Progenitor cell of endocrine pancreas (in vitro differentiated cells): ENCODE measurements around the gene SNCAIP. TPM values are rescaled to one million over a fixed set of nuclear protein-coding genes. Genes with fewer than 3 reads are reported as not detected.

Experiments
- DNase-seq: peaks from one replicate; pipeline ENCODE4 v3.0.0; 2021; ENCODE audit warnings: low spot score; ENCODE audit not compliant: unreplicated experiment
- H3K27ac Mint-ChIP-seq: 2 replicates; pipeline ENCODE4 v1.8.0; 2021; ENCODE audit warnings: mild to moderate bottlenecking, moderate library complexity, mixed read lengths
- H3K27me3 Mint-ChIP-seq: 2 replicates; pipeline ENCODE4 v1.8.0; 2021; ENCODE audit warnings: mixed read lengths
- H3K36me3 Mint-ChIP-seq: 2 replicates; pipeline ENCODE4 v1.8.0; 2022; ENCODE audit warnings: mixed read lengths; ENCODE audit not compliant: insufficient read depth
- H3K4me1 Mint-ChIP-seq: 2 replicates; pipeline ENCODE4 v1.8.0; 2021; ENCODE audit warnings: low read depth, mixed read lengths
- H3K4me3 Mint-ChIP-seq: 2 replicates; pipeline ENCODE4 v1.8.0; 2021; ENCODE audit warnings: low read depth, mild to moderate bottlenecking, moderate library complexity, mixed read lengths
- H3K9me3 Mint-ChIP-seq: 2 replicates; pipeline ENCODE4 v1.8.0; 2021; ENCODE audit warnings: low read depth, mixed read lengths
- total RNA-seq: library from RNA; stranded (reverse); gene quantifications from 2 replicates; pipeline ENCODE4 v1.2.1, GENCODE V29; 2021
- TF ChIP-seq, protein P1 (sequence below): fragments of 200-600 bp; sonication (generic); IDR thresholded peaks from one replicate; pipeline ENCODE4 v1.5.0; 2021; ENCODE audit warnings: antibody characterized with exemption, mild to moderate bottlenecking; ENCODE audit not compliant: unreplicated experiment

The SNCAIP gene
- total RNA-seq, 1 donor from 2014 or later: 13.7 TPM

DNA sequence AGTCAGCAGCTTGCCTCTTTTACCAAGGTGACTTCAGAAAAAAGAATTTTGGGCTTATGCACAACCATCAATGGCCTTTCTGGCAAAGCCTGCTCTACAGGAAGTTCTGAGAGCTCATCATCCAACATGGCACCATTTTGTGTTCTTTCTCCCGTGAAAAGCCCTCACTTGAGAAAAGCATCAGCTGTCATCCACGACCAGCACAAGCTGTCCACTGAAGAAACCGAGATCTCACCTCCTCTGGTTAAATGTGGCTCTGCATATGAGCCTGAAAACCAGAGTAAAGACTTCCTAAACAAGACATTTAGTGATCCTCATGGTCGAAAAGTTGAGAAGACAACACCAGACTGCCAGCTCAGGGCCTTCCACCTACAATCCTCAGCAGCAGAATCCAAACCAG is 111.2 kb downstream of the SNCAIP start:
- DNase-seq: no peak
- H3K27ac Mint-ChIP-seq: no peak overlapping the region
- H3K4me1 Mint-ChIP-seq: peaks cover 33% of the 10 kb centered on the region
- H3K4me3 Mint-ChIP-seq: no peak overlapping the region
- no peaks in the 10 kb centered on the region for H3K27me3 Mint-ChIP-seq
- no peaks in the 10 kb centered on the region for H3K9me3 Mint-ChIP-seq
- TF ChIP-seq, protein P1, sequence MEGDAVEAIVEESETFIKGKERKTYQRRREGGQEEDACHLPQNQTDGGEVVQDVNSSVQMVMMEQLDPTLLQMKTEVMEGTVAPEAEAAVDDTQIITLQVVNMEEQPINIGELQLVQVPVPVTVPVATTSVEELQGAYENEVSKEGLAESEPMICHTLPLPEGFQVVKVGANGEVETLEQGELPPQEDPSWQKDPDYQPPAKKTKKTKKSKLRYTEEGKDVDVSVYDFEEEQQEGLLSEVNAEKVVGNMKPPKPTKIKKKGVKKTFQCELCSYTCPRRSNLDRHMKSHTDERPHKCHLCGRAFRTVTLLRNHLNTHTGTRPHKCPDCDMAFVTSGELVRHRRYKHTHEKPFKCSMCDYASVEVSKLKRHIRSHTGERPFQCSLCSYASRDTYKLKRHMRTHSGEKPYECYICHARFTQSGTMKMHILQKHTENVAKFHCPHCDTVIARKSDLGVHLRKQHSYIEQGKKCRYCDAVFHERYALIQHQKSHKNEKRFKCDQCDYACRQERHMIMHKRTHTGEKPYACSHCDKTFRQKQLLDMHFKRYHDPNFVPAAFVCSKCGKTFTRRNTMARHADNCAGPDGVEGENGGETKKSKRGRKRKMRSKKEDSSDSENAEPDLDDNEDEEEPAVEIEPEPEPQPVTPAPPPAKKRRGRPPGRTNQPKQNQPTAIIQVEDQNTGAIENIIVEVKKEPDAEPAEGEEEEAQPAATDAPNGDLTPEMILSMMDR: no peak
- peaks cover 11% of the 10 kb centered on the region for H3K36me3 Mint-ChIP-seq

DNA sequence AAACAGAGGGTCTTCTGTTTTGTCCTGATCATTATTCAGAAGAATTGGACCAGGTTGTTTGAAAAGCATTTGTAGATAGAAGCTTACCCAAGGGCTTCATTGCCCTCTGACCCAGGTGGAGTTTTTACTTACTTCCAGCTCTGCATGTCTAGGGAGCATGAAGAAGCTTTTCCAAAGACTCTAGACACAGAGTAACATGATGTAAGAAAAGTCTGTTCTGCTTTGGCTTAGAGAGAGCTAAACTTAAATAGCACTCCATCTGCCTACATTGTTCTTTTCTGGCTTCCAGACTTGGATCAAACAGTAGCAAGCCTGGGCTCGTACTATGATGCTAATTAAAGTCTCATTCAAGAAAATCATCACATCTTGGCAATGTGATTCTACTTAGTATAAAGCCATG is 112.1 kb downstream of the SNCAIP start:
- Mint-ChIP-seq H3K4me3 (no peak overlapping the region), H3K4me1 (peaks cover 26% of the 10 kb centered on the region), H3K9me3 (peaks cover 5% of the 10 kb centered on the region), H3K27me3 (no peaks in the 10 kb centered on the region), H3K36me3 (peaks cover 16% of the 10 kb centered on the region), H3K27ac (no peak overlapping the region)
- DNase-seq: no peak
- TF ChIP-seq, protein P1: no peak

DNA sequence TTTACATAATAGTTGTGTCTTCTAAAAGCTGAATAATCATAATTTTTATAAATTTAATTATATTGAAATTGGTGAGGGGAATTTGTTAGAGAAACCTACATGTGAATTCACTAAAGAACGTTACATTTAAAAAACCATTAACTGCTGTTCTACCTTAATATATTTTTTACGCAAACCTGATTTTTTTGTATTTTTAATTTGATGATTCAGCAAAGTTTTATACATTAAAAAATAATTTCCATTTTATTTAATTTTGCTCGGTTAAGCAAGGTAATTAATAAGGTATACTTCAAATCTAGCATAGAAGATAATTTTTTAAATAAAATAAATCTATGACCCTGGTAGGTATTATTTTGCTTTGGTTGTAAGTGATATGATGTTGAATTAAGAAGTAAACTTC is 114.3 kb downstream of the SNCAIP start:
- Mint-ChIP-seq H3K27ac (no peak overlapping the region), H3K27me3 (no peaks in the 10 kb centered on the region), H3K4me3 (no peak overlapping the region), H3K9me3 (peaks cover 8% of the 10 kb centered on the region), H3K36me3 (peaks cover 16% of the 10 kb centered on the region), H3K4me1 (peaks cover 13% of the 10 kb centered on the region)
- TF ChIP-seq, protein P1: no peak
- DNase-seq: no peak

DNA sequence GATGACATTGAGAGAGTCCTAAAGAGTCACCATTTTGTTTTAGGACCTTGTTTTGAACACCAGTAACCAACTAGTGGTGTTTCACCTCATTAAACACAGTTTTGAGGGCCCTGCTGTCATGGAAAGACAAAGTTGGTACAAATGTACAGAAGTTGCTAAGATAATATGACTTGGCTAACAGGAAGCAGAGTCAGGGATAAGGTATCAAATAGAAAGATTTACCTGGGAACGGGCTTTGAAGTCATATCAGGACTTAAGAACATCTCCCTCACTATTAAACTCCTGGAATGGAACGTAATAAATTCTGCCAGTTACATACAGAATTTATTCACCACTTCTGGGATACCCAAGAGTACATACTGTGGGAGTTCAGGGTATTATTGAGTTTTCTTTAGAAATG is 115.6 kb downstream of the SNCAIP start:
- H3K27me3 Mint-ChIP-seq: no peaks in the 10 kb centered on the region
- peaks cover 10% of the 10 kb centered on the region for H3K4me1 Mint-ChIP-seq
- H3K9me3 Mint-ChIP-seq: peaks cover 8% of the 10 kb centered on the region
- TF ChIP-seq, protein P1: no peak
- no peak overlapping the region for H3K27ac Mint-ChIP-seq
- DNase-seq: no peak
- H3K4me3 Mint-ChIP-seq: no peak overlapping the region
- H3K36me3 Mint-ChIP-seq: peaks cover 16% of the 10 kb centered on the region

DNA sequence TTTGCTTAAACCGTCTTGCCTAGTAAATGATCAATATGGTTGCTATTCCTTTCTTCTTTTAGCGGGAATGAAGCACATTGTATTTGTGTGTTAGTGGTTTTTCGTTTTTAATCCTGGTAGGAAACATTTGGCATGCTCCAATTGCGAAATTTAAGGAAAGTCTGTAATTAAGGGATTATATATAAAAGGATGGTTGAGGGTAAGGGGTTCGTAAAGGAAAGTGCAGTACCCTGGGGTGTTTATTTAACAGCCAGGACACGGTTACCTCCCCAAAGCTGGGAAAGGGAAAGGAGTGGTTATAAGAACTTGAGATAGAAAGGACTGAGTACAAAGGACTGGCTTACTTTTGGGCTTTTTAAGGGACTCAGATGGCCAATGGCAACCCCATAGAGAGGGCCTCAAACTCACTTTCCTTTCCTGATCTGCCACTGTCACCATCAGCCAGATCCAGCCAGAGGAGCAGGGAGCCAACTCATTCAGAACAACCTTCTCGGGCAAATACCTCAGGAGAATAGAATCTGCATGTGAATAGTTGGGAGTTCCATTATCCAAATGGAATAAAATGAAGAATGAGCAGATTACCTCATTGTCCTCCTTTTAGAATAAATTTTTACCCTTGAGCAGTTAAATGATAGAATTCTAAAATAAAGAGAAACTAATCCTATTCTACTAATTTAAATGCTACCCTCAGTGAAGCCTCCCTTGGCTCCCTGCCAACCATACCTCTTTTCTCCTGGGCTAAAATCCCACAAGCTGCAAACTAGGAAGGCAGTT is 117.7 kb downstream of the SNCAIP start:
- peaks cover 11% of the 10 kb centered on the region for H3K36me3 Mint-ChIP-seq
- no peak overlapping the region for H3K4me3 Mint-ChIP-seq
- no peak overlapping the region for H3K27ac Mint-ChIP-seq
- peaks cover 8% of the 10 kb centered on the region for H3K9me3 Mint-ChIP-seq
- TF ChIP-seq, protein P1: no peak
- H3K4me1 Mint-ChIP-seq: peaks cover 5% of the 10 kb centered on the region
- no peak for DNase-seq
- H3K27me3 Mint-ChIP-seq: no peaks in the 10 kb centered on the region
